ENCODE results near the gene HOXD10. TPM values are rescaled to one million over a fixed set of nuclear protein-coding genes. Genes with fewer than 3 reads are reported as not detected.

Gene HOXD10
- total and polyA plus RNA-seq, 9 of the 15 experiments (the other 6 are each of a cell fraction or from before 2014, with no cell fraction given): not detected

DNA sequence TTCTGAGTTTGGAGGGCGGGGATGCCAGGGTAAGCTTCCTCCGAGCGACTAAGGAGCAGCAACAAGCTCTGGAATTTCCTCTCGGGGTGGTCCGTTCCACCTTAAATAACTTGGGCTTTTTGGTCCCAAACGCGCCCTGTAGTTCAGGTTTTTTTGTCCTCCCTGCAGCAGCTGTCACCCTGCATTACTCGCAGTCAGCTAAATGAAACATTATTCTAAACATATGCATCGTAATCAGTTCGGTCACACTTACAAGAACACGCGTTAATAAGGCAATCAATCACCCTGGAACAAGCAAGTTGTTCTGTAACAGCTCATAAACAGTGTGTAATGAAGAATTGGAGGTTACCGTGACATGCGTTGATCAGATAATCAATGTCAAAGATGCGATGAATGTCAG, 41.1 kb upstream of the HOXD10 start (continued):
- TF ChIP-seq, protein P1, sequence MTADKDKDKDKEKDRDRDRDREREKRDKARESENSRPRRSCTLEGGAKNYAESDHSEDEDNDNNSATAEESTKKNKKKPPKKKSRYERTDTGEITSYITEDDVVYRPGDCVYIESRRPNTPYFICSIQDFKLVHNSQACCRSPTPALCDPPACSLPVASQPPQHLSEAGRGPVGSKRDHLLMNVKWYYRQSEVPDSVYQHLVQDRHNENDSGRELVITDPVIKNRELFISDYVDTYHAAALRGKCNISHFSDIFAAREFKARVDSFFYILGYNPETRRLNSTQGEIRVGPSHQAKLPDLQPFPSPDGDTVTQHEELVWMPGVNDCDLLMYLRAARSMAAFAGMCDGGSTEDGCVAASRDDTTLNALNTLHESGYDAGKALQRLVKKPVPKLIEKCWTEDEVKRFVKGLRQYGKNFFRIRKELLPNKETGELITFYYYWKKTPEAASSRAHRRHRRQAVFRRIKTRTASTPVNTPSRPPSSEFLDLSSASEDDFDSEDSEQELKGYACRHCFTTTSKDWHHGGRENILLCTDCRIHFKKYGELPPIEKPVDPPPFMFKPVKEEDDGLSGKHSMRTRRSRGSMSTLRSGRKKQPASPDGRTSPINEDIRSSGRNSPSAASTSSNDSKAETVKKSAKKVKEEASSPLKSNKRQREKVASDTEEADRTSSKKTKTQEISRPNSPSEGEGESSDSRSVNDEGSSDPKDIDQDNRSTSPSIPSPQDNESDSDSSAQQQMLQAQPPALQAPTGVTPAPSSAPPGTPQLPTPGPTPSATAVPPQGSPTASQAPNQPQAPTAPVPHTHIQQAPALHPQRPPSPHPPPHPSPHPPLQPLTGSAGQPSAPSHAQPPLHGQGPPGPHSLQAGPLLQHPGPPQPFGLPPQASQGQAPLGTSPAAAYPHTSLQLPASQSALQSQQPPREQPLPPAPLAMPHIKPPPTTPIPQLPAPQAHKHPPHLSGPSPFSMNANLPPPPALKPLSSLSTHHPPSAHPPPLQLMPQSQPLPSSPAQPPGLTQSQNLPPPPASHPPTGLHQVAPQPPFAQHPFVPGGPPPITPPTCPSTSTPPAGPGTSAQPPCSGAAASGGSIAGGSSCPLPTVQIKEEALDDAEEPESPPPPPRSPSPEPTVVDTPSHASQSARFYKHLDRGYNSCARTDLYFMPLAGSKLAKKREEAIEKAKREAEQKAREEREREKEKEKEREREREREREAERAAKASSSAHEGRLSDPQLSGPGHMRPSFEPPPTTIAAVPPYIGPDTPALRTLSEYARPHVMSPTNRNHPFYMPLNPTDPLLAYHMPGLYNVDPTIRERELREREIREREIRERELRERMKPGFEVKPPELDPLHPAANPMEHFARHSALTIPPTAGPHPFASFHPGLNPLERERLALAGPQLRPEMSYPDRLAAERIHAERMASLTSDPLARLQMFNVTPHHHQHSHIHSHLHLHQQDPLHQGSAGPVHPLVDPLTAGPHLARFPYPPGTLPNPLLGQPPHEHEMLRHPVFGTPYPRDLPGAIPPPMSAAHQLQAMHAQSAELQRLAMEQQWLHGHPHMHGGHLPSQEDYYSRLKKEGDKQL (CRISPR knock-in tag; IDR thresholded peaks at IDR 0.05; ENCODE audit: borderline replicate concordance): no peak
- TF ChIP-seq MEIS2 (IDR thresholded peaks at IDR 0.05; ENCODE audit: partially characterized antibody) (peak; percentile 22), SMAD1 (IDR thresholded peaks at IDR 0.05; ENCODE audit: low read depth, low read length, partially characterized antibody) (no peak), C11orf30 (IDR thresholded peaks at IDR 0.05; ENCODE audit: low read depth) (0 out of 2 replicates have a peak, but pooled peaks have one; percentile 15), ZNF347 (CRISPR knock-in tag; IDR thresholded peaks at IDR 0.05; ENCODE audit: low read depth) (no peak), DNMT1 (IDR thresholded peaks at IDR 0.05) (no peak), MTA3 (IDR thresholded peaks at IDR 0.05; ENCODE audit: borderline replicate concordance) (0 out of 2 replicates have a peak, but pooled peaks have one; percentile 45), HSF4 (CRISPR knock-in tag; IDR thresholded peaks at IDR 0.05; ENCODE audit: borderline replicate concordance) (no peak), CHD1 (IDR thresholded peaks at IDR 0.05; ENCODE audit: low read length) (no peak), XRCC4 (IDR thresholded peaks at IDR 0.05; ENCODE audit: extremely low read depth, insufficient read depth, insufficient read length) (no peak), SREBF2 (CRISPR knock-in tag; IDR thresholded peaks at IDR 0.05) (no peak), SMARCA5 (IDR thresholded peaks at IDR 0.05) (no peak)
